HepG2 (cell line): ENCODE measurements around the gene IRAK3. TPM values are rescaled to one million over a fixed set of nuclear protein-coding genes. Genes with fewer than 3 reads are reported as not detected.

ENCODE experiments used
- CEBPG ChIP-seq: IDR thresholded peaks from 2 replicates; pipeline ENCODE4 v1.6.1; 2016
- CHD4 ChIP-seq: fragments of 200-600 bp; sonication (generic); IDR thresholded peaks from 2 replicates; pipeline ENCODE4 v1.7.0; 2017; ENCODE audit warnings: mild to moderate bottlenecking, low read length, borderline replicate concordance
- ETV6 ChIP-seq: sonication (generic); formaldehyde crosslinking; conservative IDR thresholded peaks from 2 replicates; pipeline ENCODE4 v1.4.0; 2020; ENCODE audit warnings: missing genetic modification reagents
- FLYWCH1 ChIP-seq: sonication (generic); formaldehyde crosslinking; IDR thresholded peaks from 2 replicates; pipeline ENCODE4 v1.8.1; 2023; ENCODE audit warnings: mild to moderate bottlenecking, missing genetic modification reagents
- JDP2 ChIP-seq: sonication (generic); formaldehyde crosslinking; IDR thresholded peaks from 2 replicates; pipeline ENCODE4 v1.8.1; 2022; ENCODE audit warnings: missing genetic modification reagents, borderline replicate concordance
- MATR3 ChIP-seq: sonication (generic); formaldehyde crosslinking; IDR thresholded peaks from 2 replicates; pipeline ENCODE4 v1.4.0; 2020; ENCODE audit warnings: missing genetic modification reagents
- PCBP2 ChIP-seq: fragments of 200-400 bp; formaldehyde crosslinking; optimal IDR thresholded peaks from 2 replicates; pipeline ENCODE3; 2018; ENCODE audit warnings: low read length, low read depth; ENCODE audit not compliant: poor library complexity, severe bottlenecking
- PHF20 ChIP-seq: sonication (generic); formaldehyde crosslinking; IDR thresholded peaks from 2 replicates; pipeline ENCODE4 v1.5.0; 2020; ENCODE audit warnings: mild to moderate bottlenecking, missing genetic modification reagents
- SMAD1 ChIP-seq: sonication (generic); formaldehyde crosslinking; IDR thresholded peaks from 2 replicates; pipeline ENCODE4 v1.4.0; 2020; ENCODE audit warnings: missing genetic modification reagents, low read depth, mild to moderate bottlenecking, borderline replicate concordance
- ZFP36L2 ChIP-seq: sonication (generic); formaldehyde crosslinking; IDR thresholded peaks from 2 replicates; pipeline ENCODE4 v1.4.0; 2020; ENCODE audit warnings: missing genetic modification reagents
- ZMYM4 ChIP-seq: sonication (generic); formaldehyde crosslinking; IDR thresholded peaks from 2 replicates; pipeline ENCODE4 v1.8.1; 2023; ENCODE audit warnings: mild to moderate bottlenecking, missing genetic modification reagents
- ZSCAN12 ChIP-seq: sonication (generic); formaldehyde crosslinking; IDR thresholded peaks from 2 replicates; pipeline ENCODE4 v1.9.0; 2021; ENCODE audit warnings: mild to moderate bottlenecking, missing genetic modification reagents
- polyA plus RNA-seq, 8 experiments: library from polyadenylated mRNA; depleted of rRNA in 3 of 8; stranded (reverse) in 7 of 8; unstranded in 1 of 8; fragments of >200 nt; fragmentation: Illumina TruSeq in 4 of 8; extraction: Trizol in 4 of 8; gene quantifications; 2 replicates each; pipeline versions ENCODE4 v1.2.1 to v1.2.3, GENCODE V29; 2011 to 2016; ENCODE audit warnings: low read depth in 4 of 8, missing spikeins in 1 of 8, mixed read lengths in 1 of 8; ENCODE audit not compliant: insufficient read depth in 1 of 8
- total RNA-seq, 5 experiments: library from RNA; depleted of rRNA; stranded (reverse); fragments of >200 nt; fragmentation: Illumina TruSeq; extraction: Trizol; gene quantifications; 2 replicates each; pipeline ENCODE4 v1.2.3, GENCODE V29; 2016; ENCODE audit warnings: low read depth in 1 of 5
- TF ChIP-seq, protein P1 (sequence below), 2 experiments: sonication (generic) in 1 of 2; formaldehyde crosslinking in 1 of 2; IDR thresholded peaks; 2 replicates each; pipeline versions ENCODE4 v1.6.1 to v1.9.0; 2014 to 2022; ENCODE audit warnings: antibody characterized with exemption in 1 of 2, borderline replicate concordance in 1 of 2, inconsistent platforms in 1 of 2, low read depth in 1 of 2, missing genetic modification reagents in 1 of 2
- TF ChIP-seq, protein P2 (sequence below): sonication (generic); formaldehyde crosslinking; IDR thresholded peaks from 2 replicates; pipeline ENCODE4 v1.4.0; 2020; ENCODE audit warnings: mild to moderate bottlenecking, missing genetic modification reagents
- TF ChIP-seq, protein P3 (sequence below): sonication (generic); formaldehyde crosslinking; IDR thresholded peaks from 2 replicates; pipeline ENCODE4 v1.8.0; 2022; ENCODE audit warnings: missing genetic modification reagents, mild to moderate bottlenecking, moderate library complexity, borderline replicate concordance
- TF ChIP-seq, protein P4 (sequence below): sonication (generic); formaldehyde crosslinking; IDR thresholded peaks from 2 replicates; pipeline ENCODE4 v1.8.1; 2023; ENCODE audit warnings: mild to moderate bottlenecking, missing genetic modification reagents, borderline replicate concordance
- TF ChIP-seq, protein P5 (sequence below): sonication (generic); formaldehyde crosslinking; IDR thresholded peaks from 2 replicates; pipeline ENCODE4 v1.5.0; 2020; ENCODE audit warnings: missing genetic modification reagents

IRAK3 gene
- total and polyA plus RNA-seq, 2 of the 13 experiments (the other 11 are each of a cell fraction or from before 2014, with no cell fraction given), result 0.01 TPM; not detected in 1

DNA sequence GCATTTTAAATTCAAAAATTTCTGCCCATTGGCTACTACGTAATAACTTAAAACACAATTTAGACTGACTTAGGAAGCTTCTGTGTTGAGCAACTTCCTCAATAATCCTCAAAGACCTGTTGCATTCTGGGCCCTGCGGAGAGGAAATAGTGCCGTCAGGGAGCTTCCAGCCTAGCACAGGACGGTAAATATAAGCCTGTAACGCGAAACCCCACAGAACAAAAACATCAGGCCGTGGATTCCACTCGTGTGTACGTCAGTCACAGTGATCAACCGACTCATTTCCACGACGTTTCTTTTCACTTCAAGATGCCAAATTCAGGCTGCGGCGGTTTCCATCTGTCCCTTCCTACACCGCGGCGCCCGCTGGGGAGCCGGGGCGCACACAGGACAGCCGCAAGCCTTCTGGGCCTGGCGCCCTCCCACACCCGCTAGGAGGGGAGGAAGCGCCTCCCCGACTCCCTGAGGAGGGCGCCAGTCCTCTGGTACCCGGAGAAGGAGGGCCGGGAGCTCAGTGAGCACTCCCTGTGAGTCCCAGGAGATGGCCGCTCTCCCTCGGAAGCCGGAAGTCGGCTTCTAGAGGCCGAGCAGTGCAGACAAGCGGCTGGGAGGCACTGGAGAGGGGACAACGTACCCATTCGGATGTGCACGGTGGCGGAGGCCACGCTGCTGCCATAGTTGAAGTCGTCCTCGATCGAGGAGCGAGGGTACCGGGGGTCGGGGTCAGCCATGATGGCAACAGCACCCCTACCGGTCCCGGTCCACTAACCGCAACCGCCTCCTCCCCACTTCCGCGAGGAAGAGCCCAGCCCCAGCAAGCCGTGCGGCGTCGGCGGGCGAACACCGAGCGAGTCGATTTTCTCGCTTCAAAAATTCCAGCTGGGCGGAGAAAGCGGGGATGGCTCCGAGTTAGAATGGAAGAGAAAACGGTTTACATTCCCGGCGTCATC is 19.5 kb upstream of the IRAK3 start, which contains the start of gene TMBIM4 (continued):
- TF ChIP-seq, protein P1, sequence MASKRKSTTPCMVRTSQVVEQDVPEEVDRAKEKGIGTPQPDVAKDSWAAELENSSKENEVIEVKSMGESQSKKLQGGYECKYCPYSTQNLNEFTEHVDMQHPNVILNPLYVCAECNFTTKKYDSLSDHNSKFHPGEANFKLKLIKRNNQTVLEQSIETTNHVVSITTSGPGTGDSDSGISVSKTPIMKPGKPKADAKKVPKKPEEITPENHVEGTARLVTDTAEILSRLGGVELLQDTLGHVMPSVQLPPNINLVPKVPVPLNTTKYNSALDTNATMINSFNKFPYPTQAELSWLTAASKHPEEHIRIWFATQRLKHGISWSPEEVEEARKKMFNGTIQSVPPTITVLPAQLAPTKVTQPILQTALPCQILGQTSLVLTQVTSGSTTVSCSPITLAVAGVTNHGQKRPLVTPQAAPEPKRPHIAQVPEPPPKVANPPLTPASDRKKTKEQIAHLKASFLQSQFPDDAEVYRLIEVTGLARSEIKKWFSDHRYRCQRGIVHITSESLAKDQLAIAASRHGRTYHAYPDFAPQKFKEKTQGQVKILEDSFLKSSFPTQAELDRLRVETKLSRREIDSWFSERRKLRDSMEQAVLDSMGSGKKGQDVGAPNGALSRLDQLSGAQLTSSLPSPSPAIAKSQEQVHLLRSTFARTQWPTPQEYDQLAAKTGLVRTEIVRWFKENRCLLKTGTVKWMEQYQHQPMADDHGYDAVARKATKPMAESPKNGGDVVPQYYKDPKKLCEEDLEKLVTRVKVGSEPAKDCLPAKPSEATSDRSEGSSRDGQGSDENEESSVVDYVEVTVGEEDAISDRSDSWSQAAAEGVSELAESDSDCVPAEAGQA (IDR thresholded peaks at IDR 0.05; ENCODE audit: low read depth), result no peak; the same call in 1 of the 2 replicates
- TF ChIP-seq, protein P1 (CRISPR knock-in tag; IDR thresholded peaks at IDR 0.05; ENCODE audit: borderline replicate concordance), result peak; percentile 75; the same call in 1 of the 2 replicates
- TF ChIP-seq, protein P2, sequence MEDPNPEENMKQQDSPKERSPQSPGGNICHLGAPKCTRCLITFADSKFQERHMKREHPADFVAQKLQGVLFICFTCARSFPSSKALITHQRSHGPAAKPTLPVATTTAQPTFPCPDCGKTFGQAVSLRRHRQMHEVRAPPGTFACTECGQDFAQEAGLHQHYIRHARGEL (CRISPR knock-in tag), result peak; percentile 71; the same call in 1 of the 2 replicates
- TF ChIP-seq ZFP36L2 (CRISPR knock-in tag) (0 out of 2 replicates have a peak, but pooled peaks have one; percentile 71), FLYWCH1 (CRISPR knock-in tag) (no peak), ETV6 (CRISPR knock-in tag) (peak; percentile 55), PHF20 (CRISPR knock-in tag) (peak; percentile 91), CHD4 (no peak), ZSCAN12 (CRISPR knock-in tag) (peak; percentile 68; the same call in 1 of the 2 replicates), ZMYM4 (CRISPR knock-in tag) (peak; percentile 86), SMAD1 (CRISPR knock-in tag) (0 out of 2 replicates have a peak, but pooled peaks have one; percentile 51), CEBPG (CRISPR knock-in tag) (peak; percentile 89), MATR3 (no peak), JDP2 (CRISPR knock-in tag) (no peak), PCBP2 (no peak)
- TF ChIP-seq, protein P3, sequence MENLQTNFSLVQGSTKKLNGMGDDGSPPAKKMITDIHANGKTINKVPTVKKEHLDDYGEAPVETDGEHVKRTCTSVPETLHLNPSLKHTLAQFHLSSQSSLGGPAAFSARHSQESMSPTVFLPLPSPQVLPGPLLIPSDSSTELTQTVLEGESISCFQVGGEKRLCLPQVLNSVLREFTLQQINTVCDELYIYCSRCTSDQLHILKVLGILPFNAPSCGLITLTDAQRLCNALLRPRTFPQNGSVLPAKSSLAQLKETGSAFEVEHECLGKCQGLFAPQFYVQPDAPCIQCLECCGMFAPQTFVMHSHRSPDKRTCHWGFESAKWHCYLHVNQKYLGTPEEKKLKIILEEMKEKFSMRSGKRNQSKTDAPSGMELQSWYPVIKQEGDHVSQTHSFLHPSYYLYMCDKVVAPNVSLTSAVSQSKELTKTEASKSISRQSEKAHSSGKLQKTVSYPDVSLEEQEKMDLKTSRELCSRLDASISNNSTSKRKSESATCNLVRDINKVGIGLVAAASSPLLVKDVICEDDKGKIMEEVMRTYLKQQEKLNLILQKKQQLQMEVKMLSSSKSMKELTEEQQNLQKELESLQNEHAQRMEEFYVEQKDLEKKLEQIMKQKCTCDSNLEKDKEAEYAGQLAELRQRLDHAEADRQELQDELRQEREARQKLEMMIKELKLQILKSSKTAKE, result 0 out of 2 replicates have a peak, but pooled peaks have one; percentile 27
- TF ChIP-seq, protein P4, sequence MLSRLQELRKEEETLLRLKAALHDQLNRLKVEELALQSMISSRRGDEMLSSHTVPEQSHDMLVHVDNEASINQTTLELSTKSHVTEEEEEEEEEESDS (CRISPR knock-in tag), result no peak
- TF ChIP-seq, protein P5, sequence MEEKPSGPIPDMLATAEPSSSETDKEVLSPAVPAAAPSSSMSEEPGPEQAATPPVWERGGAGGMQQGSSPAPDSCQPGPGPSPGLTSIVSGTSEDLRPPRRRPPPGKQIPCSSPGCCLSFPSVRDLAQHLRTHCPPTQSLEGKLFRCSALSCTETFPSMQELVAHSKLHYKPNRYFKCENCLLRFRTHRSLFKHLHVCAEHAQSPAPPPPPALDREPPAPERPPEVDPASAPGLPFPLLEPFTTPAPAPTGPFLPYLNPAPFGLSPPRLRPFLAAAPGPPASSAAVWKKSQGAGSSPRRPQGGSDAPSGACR (CRISPR knock-in tag), result 0 out of 2 replicates have a peak, but pooled peaks have one; percentile 70
